AG09319 (cell line): ENCODE measurements around the gene MTARC1.

Source experiments
- DNase-seq: peaks from one replicate; pipeline ENCODE4 v3.0.0-alpha.2; 2010; ENCODE audit warnings: low read depth; ENCODE audit errors: extremely low read depth
- TF ChIP-seq, protein P1 (sequence below): IDR thresholded peaks from 2 replicates; pipeline ENCODE4 v1.5.1; 2011; ENCODE audit warnings: low read depth, mild to moderate bottlenecking, inconsistent platforms, low read length, moderate library complexity

Gene MTARC1

DNA sequence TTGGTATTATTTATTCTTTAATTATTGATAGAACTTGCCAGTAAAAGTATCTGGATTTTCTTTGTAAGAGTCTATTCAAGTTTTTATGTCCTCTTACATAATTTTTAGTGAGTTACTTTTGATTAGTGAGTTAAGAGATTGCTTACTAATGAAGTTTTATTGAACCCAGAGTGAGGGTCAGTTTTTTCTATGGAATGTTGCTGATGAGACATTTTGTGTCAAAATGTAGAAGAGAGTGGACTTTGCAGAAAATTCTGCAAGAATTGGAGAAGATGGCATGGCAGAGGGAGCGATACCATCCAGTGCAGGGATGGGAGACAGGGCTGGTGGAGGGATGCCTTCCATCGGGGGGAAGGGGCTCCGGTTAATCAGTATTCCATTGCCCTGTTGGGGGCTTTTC, 27.6 kb upstream of the MTARC1 start:
- no peak for DNase-seq
- TF ChIP-seq, protein P1, sequence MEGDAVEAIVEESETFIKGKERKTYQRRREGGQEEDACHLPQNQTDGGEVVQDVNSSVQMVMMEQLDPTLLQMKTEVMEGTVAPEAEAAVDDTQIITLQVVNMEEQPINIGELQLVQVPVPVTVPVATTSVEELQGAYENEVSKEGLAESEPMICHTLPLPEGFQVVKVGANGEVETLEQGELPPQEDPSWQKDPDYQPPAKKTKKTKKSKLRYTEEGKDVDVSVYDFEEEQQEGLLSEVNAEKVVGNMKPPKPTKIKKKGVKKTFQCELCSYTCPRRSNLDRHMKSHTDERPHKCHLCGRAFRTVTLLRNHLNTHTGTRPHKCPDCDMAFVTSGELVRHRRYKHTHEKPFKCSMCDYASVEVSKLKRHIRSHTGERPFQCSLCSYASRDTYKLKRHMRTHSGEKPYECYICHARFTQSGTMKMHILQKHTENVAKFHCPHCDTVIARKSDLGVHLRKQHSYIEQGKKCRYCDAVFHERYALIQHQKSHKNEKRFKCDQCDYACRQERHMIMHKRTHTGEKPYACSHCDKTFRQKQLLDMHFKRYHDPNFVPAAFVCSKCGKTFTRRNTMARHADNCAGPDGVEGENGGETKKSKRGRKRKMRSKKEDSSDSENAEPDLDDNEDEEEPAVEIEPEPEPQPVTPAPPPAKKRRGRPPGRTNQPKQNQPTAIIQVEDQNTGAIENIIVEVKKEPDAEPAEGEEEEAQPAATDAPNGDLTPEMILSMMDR = no peak

DNA sequence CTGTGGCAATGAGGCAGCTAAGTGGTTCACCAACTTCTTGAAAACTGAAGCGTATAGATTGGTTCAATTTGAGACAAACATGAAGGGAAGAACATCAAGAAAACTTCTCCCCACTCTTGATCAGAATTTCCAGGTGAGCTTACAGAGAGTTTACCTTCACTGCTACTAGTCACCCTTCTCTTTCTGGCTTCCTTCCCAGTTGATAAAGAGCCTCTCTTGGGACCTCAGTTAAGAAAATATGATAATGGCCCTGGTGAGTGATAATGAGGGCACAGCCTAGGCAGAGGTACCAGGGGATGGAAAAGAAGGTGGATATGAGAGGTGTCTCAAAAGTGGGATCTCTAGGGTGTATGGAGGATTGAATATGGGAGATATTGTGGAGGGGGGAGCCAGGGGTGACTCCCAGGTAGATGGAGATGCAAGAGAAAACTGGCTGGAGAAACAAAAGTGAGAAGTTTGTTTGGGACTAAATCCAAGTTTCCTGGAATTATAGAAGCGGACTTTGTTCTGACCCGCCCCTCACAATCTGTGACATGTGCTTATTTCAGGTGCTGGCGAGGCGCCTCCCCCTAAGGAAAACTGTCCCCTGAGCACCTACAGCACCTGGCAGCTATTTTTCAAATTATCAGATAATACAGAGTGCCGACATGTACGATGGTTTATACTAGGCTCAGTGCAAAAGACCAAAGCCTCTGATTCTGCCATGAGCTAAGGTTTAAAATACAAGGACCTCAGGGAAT, 24.9 kb upstream of the MTARC1 start:
- no peak for DNase-seq
- TF ChIP-seq, protein P1 = no peak

DNA sequence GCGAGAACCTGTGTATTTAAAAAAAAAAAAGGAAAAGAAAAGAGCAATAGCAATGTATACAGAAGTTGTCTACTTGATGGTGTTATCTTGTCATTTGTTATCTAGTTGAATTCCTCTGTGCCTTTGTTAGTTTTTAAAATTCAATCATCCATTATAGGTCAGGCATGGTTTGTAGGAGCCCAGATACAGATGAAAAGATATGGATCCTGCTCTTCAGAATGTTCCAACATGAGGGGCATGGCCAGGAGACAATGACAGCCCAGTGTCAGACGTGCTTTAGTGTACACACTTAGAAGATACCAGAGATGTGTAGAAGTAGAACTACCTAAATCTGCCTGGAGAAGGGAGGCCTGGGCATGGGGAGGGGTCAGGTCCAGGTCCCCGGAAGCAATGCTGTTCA, 22.0 kb upstream of the MTARC1 start:
- TF ChIP-seq, protein P1 = no peak
- no peak for DNase-seq

DNA sequence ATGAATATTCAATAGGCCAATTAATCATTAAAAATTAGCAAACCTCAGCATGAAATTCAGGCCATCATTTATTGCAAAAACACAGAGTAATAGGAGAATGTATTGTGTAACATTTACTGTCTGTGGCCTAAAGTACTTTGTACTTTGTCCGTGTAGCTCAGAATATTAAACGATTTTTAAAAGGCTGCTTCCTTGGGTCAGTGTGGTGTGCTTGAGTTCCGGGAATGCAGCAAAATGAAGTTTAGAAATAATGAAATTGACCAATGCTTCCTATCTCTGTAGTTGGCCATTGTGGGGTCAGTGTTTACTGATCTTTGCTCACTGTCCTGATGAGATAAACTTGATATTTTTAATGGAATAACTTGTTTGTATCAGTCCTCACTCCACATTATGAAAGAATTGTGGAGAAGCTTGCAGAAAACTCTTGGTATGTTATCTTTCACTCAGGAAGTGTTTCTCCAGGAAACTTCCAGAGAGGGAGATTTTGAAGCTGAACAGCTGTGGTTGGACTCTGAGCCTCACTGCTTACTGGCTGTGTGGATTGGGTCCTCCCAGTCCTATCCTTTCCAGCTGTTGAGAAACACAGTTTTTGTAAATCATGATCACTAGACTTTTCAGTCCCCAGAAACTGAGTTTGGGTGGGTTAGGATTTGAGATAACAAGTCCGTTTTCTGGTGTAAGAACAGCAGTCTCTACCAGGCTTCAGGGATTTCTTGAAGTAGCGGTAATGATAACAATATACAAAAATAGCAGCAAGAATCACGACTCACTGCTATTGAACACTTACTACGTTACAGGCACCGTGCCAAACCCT, 19.2 kb upstream of the MTARC1 start:
- no peak for DNase-seq
- TF ChIP-seq, protein P1 = no peak

DNA sequence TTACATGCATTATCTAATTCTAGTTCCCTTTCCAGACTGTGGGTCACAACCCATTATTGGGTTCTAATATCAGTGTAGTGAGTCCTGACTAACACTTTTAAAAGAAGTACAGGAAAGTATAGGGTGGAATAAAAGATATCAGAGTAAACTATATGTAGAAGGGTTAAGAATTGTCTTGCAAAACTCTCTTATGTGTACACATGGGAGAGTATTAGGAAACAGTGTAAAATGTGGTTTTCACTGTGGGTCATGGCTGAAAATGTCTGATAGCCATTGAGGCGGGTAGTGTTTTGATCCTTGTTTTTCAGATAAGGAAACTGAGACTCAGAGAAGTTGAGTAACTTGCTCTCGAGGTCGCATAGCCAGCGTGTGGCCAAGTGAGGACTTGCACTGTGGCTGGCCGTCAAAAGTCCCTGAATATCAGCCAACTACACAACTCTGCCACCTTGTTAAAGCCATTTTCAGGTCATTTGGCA, 18.5 kb upstream of the MTARC1 start:
- TF ChIP-seq, protein P1 = no peak
- DNase-seq = no peak

DNA sequence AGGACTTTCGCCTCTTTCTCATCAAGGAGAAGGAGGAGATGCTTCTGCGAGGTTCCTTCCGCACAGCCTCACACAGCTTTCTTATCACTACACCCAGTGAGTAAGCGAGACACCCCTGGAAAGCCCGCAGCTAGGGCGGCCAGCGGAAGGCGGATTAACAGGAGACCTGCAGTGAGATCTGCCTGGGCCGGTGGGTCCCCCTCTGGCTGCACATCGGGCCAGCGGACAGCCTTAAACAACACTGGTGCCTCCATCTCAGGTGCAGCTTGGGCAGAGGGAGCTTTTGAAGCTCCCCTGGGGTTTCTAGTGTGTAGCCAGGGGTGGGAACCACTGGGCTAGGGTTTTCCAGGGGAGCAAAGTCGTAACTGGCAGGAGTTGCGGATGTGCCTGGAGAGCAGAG, 17.5 kb upstream of the MTARC1 start:
- TF ChIP-seq, protein P1 = no peak
- DNase-seq = no peak

DNA sequence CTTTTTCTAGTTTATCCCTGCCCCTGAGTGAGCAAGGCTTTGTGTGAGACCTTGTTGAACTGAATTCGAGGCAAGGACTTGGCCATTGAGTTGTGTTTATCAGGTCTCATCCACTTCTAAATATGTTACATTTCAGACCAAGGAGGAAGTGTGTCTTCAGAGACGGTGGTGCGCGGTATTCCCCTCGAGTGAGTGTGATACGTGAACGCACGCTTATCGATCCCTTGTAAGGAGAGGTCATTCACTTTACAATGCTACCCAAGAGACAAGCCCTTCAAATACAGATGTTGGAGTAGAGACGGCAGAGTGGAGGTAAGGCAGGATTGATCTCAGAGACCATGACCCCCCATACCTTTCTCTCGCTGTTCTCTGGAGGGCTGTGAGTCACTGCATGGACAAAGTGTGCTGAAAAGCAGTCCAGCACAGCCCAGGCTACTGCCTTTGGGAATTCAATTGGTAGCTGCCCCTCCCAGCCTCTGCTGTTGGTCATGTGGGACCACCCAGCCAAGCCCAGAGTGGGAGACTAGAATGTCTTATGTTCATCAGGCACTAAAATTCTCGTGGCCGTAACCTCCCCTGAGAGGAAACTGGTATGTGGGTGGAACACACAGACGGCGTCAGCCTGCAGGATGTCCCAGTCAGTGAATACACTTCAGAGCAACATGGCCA, 16.3 kb upstream of the MTARC1 start:
- TF ChIP-seq, protein P1 = no peak
- no peak for DNase-seq
